ENCODE measurements around the gene STX17.

STX17 gene

DNA sequence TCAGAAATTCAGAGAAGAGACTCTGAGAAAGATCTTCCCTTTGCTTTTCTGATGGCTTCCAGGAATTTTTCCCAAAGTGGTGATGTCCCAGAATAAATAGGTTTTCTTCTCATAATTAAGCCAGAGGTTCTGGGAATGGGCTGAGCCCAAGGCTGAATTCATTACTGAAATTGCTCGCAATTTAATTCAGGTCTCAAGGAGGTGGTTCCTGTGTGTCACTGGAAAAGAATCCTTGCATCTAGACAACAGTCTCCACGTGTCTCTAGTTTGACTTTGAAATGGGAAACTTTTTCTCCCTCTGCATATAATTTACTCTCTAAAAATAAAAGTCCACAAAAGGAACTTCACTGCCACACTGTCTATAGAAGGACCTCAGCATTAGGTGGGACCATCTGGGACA lies 27.8 kb upstream of the STX17 start:
- no peak overlapping the region for H3K4me3 Mint-ChIP-seq
- H3K27ac Mint-ChIP-seq: no peak overlapping the region
- H3K36me3 Mint-ChIP-seq: peaks cover 5% of the 10 kb centered on the region
- no peaks in the 10 kb centered on the region for H3K27me3 Mint-ChIP-seq
- H3K9me3 Mint-ChIP-seq: peaks cover 9% of the 10 kb centered on the region
- peaks cover 7% of the 10 kb centered on the region for H3K4me1 Mint-ChIP-seq
- ATAC-seq (ENCODE audit: low read depth): no peak
- no peak for DNase-seq (ENCODE audit: low spot score in 2 of 2)

DNA sequence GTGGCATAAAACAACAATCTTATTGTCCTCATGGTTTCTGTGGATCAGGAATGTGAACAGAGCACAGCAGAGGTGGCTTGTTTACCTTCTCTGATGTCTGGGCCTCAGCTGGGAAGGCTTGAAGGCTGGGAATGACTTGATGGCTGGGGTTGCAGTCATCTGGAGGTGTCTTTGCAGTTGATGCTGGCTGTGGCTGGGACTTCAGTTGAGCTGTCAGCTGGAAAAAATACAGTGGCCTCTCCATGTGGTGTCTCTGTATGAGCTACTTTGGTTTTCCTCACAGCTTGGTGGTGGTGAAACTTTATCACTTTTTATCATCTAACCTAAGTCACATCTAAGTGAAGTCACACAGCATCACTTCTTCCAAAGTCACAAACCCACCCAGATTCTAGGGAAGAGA lies 24.7 kb upstream of the STX17 start:
- peaks cover 1% of the 10 kb centered on the region for H3K9me3 Mint-ChIP-seq
- peaks cover 2% of the 10 kb centered on the region for H3K36me3 Mint-ChIP-seq
- no peak for DNase-seq (ENCODE audit: low spot score in 2 of 2)
- ATAC-seq (ENCODE audit: low read depth): no peak
- H3K27me3 Mint-ChIP-seq: no peaks in the 10 kb centered on the region
- H3K4me1 Mint-ChIP-seq: no peaks in the 10 kb centered on the region
- H3K4me3 Mint-ChIP-seq: no peak overlapping the region
- H3K27ac Mint-ChIP-seq: no peak overlapping the region

GRCh38 chr9:99885747-99886146 lies 20.7 kb upstream of the STX17 start:
- no peaks in the 10 kb centered on the region for H3K9me3 Mint-ChIP-seq
- H3K27ac Mint-ChIP-seq: no peak overlapping the region
- H3K36me3 Mint-ChIP-seq: no peaks in the 10 kb centered on the region
- no peak for DNase-seq (ENCODE audit: low spot score in 2 of 2)
- no peak overlapping the region for H3K4me3 Mint-ChIP-seq
- no peak for ATAC-seq (ENCODE audit: low read depth)
- no peaks in the 10 kb centered on the region for H3K27me3 Mint-ChIP-seq
- H3K4me1 Mint-ChIP-seq: no peaks in the 10 kb centered on the region

DNA sequence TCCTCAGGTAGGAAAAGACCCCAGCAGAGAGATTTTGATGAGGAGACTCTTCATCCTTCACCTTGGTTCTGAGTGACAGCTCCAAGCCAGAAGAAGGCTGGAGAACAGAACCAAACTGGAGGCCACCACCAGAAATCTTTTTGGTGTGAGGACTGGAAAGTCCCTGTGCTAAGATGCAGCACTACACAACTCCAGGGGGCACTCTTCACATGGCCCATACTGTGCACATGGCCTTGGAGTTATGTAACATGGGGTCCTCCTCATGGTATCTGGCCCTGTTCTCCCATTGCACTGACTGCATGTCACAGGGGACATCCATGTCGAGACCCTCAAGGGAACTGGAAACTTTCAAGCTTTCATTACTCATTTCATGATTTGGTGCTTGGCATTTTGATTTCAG lies 17.3 kb upstream of the STX17 start:
- H3K36me3 Mint-ChIP-seq: no peaks in the 10 kb centered on the region
- no peaks in the 10 kb centered on the region for H3K4me1 Mint-ChIP-seq
- no peak overlapping the region for H3K4me3 Mint-ChIP-seq
- ATAC-seq (ENCODE audit: low read depth) (no peak), DNase-seq (ENCODE audit: low spot score in 2 of 2) (no peak)
- no peaks in the 10 kb centered on the region for H3K9me3 Mint-ChIP-seq
- H3K27me3 Mint-ChIP-seq: peaks cover 3% of the 10 kb centered on the region
- H3K27ac Mint-ChIP-seq: no peak overlapping the region

- ATAC-seq (ENCODE audit: low read depth): no peak
- DNase-seq (ENCODE audit: low spot score in 2 of 2): no peak
- H3K36me3 Mint-ChIP-seq: no peaks in the 10 kb centered on the region
- no peak overlapping the region for H3K4me3 Mint-ChIP-seq
- H3K27me3 Mint-ChIP-seq: peaks cover 5% of the 10 kb centered on the region
- H3K4me1 Mint-ChIP-seq: no peaks in the 10 kb centered on the region
- H3K9me3 Mint-ChIP-seq: no peaks in the 10 kb centered on the region
- no peak overlapping the region for H3K27ac Mint-ChIP-seq
These were observed 11.6 kb upstream of the STX17 start for GRCh38 chr9:99894826-99895225.

GRCh38 chr9:99895510-99895909 lies 10.9 kb upstream of the STX17 start:
- Mint-ChIP-seq H3K27me3 (peaks cover 5% of the 10 kb centered on the region), H3K36me3 (no peaks in the 10 kb centered on the region), H3K27ac (no peak overlapping the region), H3K9me3 (no peaks in the 10 kb centered on the region), H3K4me1 (no peaks in the 10 kb centered on the region), H3K4me3 (no peak overlapping the region)
- no peak for ATAC-seq (ENCODE audit: low read depth)
- no peak for DNase-seq (ENCODE audit: low spot score in 2 of 2)

- H3K4me3 Mint-ChIP-seq: no peak overlapping the region
- peaks cover 5% of the 10 kb centered on the region for H3K27me3 Mint-ChIP-seq
- H3K36me3 Mint-ChIP-seq: no peaks in the 10 kb centered on the region
- H3K9me3 Mint-ChIP-seq: no peaks in the 10 kb centered on the region
- no peak for DNase-seq (ENCODE audit: low spot score in 2 of 2)
- no peaks in the 10 kb centered on the region for H3K4me1 Mint-ChIP-seq
- H3K27ac Mint-ChIP-seq: no peak overlapping the region
- no peak for ATAC-seq (ENCODE audit: low read depth)
These were observed 10.3 kb upstream of the STX17 start for GRCh38 chr9:99896119-99896518.

GRCh38 chr9:99903393-99903792 lies 3.1 kb upstream of the STX17 start:
- peaks cover 2% of the 10 kb centered on the region for H3K9me3 Mint-ChIP-seq
- H3K4me1 Mint-ChIP-seq: peaks cover 14% of the 10 kb centered on the region
- no peak overlapping the region for H3K4me3 Mint-ChIP-seq
- DNase-seq (ENCODE audit: low spot score in 2 of 2) (no peak), ATAC-seq (ENCODE audit: low read depth) (no peak)
- H3K27ac Mint-ChIP-seq: no peak overlapping the region
- peaks cover 4% of the 10 kb centered on the region for H3K27me3 Mint-ChIP-seq
- H3K36me3 Mint-ChIP-seq: no peaks in the 10 kb centered on the region

GRCh38 chr9:99905833-99906402 lies 536 bp upstream of the STX17 start:
- Mint-ChIP-seq H3K4me1 (peaks cover 20% of the 10 kb centered on the region), H3K4me3 (peak overlapping the region; percentile 93), H3K36me3 (no peaks in the 10 kb centered on the region), H3K9me3 (peaks cover 2% of the 10 kb centered on the region), H3K27me3 (peaks cover 4% of the 10 kb centered on the region), H3K27ac (peak overlapping the region; percentile 98)
- ATAC-seq (ENCODE audit: low read depth): no peak
- DNase-seq (ENCODE audit: low spot score in 2 of 2): no peak

- H3K4me1 Mint-ChIP-seq: peaks cover 20% of the 10 kb centered on the region
- DNase-seq (ENCODE audit: low spot score in 2 of 2) (no peak), ATAC-seq (ENCODE audit: low read depth) (no peak)
- peaks cover 2% of the 10 kb centered on the region for H3K9me3 Mint-ChIP-seq
- H3K27ac Mint-ChIP-seq: peak overlapping the region; percentile 98
- peaks cover 4% of the 10 kb centered on the region for H3K27me3 Mint-ChIP-seq
- peaks cover 4% of the 10 kb centered on the region for H3K36me3 Mint-ChIP-seq
- H3K4me3 Mint-ChIP-seq: peak overlapping the region; percentile 93
These were observed 716 bp downstream of the STX17 start for GRCh38 chr9:99907208-99907532.

DNA sequence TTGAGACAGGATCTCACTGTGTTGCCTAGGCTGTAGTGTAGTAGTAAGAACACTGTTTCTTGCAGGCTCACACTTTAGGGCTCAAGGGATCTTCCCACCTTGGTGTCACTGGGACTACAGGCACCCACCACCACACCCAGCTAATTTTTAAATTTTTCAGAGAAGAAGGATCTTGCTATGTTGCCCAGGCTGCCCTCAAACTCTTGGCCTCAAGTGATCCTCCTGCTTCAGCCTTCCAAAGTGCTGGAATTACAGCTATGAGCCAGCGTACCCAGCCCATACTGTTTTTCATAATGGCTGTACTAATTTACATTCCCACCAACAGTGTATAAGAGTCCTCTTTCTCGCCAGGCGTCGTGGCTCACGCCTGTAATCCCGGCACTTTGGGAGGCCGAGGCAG lies 5.1 kb downstream of the STX17 start:
- Mint-ChIP-seq H3K27me3 (no peaks in the 10 kb centered on the region), H3K4me1 (peaks cover 12% of the 10 kb centered on the region), H3K4me3 (no peak overlapping the region), H3K36me3 (peaks cover 8% of the 10 kb centered on the region), H3K9me3 (no peaks in the 10 kb centered on the region), H3K27ac (no peak overlapping the region)
- DNase-seq (ENCODE audit: low spot score in 2 of 2): no peak
- no peak for ATAC-seq (ENCODE audit: low read depth)

DNA sequence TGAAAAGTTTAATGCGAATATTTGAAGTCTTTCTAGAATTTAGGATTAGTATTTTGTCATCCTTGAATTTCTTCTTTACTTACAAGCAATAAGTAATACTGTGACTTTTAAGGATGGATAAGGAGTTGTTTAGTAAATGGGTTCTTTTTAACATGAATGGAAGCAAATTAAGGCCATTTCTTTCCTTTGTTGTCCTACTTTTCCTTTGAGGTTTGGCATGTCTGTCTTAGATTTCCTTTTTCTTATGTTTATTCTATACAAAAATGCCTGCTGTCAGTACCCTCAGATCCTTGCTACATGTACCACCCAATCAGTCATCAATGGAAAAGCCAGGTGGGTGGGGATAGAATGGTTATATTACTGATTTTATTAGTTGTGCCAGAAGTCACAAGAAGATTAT lies 10.2 kb downstream of the STX17 start:
- H3K27me3 Mint-ChIP-seq: no peaks in the 10 kb centered on the region
- no peaks in the 10 kb centered on the region for H3K4me1 Mint-ChIP-seq
- no peak for DNase-seq (ENCODE audit: low spot score in 2 of 2)
- ATAC-seq (ENCODE audit: low read depth): no peak
- H3K9me3 Mint-ChIP-seq: no peaks in the 10 kb centered on the region
- peaks cover 26% of the 10 kb centered on the region for H3K36me3 Mint-ChIP-seq
- H3K4me3 Mint-ChIP-seq: no peak overlapping the region
- H3K27ac Mint-ChIP-seq: no peak overlapping the region

DNA sequence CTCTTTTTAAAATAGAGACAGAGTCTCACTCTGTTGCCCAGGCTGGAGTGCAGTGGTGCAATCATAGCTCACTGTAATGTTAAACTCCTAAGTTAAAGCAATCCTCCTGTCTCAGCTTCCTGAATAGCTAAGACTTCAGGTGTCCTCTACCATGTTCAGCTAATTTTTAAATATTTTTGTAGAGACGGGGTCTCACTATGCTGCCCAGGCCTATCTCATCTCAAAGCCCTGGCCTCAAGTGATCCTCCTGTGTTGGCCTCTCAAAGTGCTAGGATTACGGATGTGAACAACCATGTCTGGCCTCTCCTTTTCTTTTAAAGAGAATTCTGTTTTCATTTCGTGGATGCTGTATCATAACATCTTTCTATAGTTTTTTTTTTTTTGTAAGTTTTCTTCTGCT lies 11.7 kb downstream of the STX17 start:
- Mint-ChIP-seq H3K27me3 (no peaks in the 10 kb centered on the region), H3K27ac (no peak overlapping the region), H3K4me1 (no peaks in the 10 kb centered on the region), H3K9me3 (no peaks in the 10 kb centered on the region), H3K4me3 (no peak overlapping the region), H3K36me3 (peaks cover 35% of the 10 kb centered on the region)
- no peak for DNase-seq (ENCODE audit: low spot score in 2 of 2)
- no peak for ATAC-seq (ENCODE audit: low read depth)

DNA sequence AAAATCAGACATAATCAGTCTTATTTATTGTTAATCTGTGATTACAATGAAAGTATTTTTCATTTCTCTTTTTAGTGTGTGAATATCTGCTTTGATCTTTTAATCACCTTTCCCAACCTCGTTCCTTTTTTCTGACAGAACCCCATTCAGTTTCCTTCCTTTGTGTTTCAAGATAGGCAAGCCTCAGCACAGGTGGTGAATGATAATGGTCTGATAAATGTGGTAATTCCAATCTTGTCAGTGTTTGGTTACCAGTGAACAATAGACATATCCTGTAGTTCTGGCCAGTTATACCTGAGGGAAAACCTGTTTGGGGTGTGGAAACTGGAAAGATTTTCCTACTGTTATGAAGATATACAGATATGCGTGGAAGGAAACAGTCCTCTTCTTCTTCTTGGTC lies 13.5 kb downstream of the STX17 start:
- no peak overlapping the region for H3K4me3 Mint-ChIP-seq
- H3K36me3 Mint-ChIP-seq: peaks cover 50% of the 10 kb centered on the region
- ATAC-seq (ENCODE audit: low read depth) (no peak), DNase-seq (ENCODE audit: low spot score in 2 of 2) (no peak)
- H3K27me3 Mint-ChIP-seq: no peaks in the 10 kb centered on the region
- H3K9me3 Mint-ChIP-seq: no peaks in the 10 kb centered on the region
- H3K27ac Mint-ChIP-seq: peak overlapping the region; percentile 36
- H3K4me1 Mint-ChIP-seq: no peaks in the 10 kb centered on the region

DNA sequence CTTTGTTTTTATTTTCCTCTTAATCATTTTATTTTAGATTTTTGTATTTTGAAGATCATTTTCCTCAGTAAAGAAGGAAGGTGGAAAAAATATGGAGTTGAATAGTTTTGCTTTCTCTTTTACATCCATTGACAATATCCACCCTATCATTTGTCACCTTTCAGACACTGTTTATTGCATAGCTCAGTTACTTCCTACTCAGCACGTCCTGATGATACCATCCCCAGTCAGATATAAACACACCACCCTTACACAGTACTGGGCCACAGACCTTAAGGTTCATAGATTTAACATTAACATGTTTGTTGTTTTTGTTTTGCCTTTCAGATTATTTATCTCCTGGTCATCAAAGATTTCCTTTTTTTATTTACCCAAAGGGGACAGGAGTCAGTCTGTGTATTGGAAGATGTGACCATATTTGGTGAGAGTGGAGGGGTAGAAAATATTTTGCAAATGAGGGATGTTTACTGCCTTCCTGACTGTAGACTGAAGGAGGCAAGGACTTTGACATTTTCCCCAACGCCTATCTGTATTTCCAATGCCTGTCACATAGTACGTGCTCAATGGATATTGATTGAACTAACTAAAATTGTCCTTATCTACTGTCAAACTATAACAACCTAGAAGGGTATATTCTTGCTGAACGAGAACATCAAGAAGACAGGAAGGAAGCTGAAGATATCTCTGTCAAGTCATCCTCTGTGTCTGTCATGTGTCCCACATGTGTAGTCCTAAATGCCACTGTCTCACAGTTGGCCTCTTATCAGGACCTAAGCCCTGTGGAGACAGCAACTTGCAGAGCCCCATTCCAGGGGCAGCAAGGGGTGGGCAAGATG lies 15.6 kb downstream of the STX17 start:
- Mint-ChIP-seq H3K9me3 (peaks cover 3% of the 10 kb centered on the region), H3K4me3 (no peak overlapping the region), H3K27me3 (no peaks in the 10 kb centered on the region), H3K27ac (no peak overlapping the region), H3K36me3 (peaks cover 60% of the 10 kb centered on the region), H3K4me1 (no peaks in the 10 kb centered on the region)
- no peak for ATAC-seq (ENCODE audit: low read depth)
- no peak for DNase-seq (ENCODE audit: low spot score in 2 of 2)

All from memory B cell (primary cell).